ENCODE measurements around the gene FRMD3. TPM values are rescaled to one million over a fixed set of nuclear protein-coding genes. Genes with fewer than 3 reads are reported as not detected.

The FRMD3 gene
- total RNA-seq, 1 experiment from 2014 or later: 0.55 TPM

DNA sequence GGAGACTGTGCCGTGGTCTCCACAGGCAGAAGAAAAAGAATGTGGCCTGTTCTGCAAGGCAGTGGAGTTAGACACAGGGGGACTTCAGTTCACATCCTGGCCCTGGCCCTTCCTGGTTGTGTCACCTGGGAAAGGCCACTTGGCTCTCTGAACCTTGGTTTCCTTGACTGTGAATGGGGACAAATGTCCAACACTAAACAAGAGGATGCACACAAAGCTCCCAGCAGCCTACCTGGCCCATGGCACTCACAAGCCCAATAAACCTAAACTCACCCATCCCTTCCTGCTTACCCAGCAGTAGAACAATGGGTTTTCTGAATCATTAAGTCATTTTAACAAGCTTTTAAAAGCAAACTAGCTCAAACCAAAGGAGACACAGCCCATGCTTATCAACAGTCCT lies 103.9 kb downstream of the FRMD3 start:
- H2BK5ac ChIP-seq (ENCODE audit: insufficient read length, low read length): no peak overlapping the region
- Mint-ChIP-seq H3K4me3 (no peak overlapping the region), H3K36me3 (ENCODE audit: insufficient read depth in 1 of 3, low read depth in 3 of 3) (peaks cover 0 to 12% (median 5%) of the 10 kb centered on the region in 3 experiments; a peak in 4 of 7 replicates), H3K9me3 (peaks cover 9 to 10% of the 10 kb centered on the region in 2 experiments; a peak in 4 of 5 replicates), H3K4me1 (peaks cover 13% of the 10 kb centered on the region in 2 experiments), H3K27ac (peak overlapping the region in 1 of 3 experiments; percentile 72; a peak in 2 of 7 replicates), H3K27me3 (ENCODE audit: low read depth) (no peaks in the 10 kb centered on the region)
- H3K79me2 ChIP-seq (ENCODE audit: insufficient read depth, low read length): no peaks in the 10 kb centered on the region
- peaks cover 3% of the 10 kb centered on the region; the same call in 1 of the 2 replicates for H3K4me1 ChIP-seq (ENCODE audit: insufficient read depth, low read length)
- H3K79me1 ChIP-seq (ENCODE audit: insufficient read depth, low read depth, low read length, poor library complexity, severe bottlenecking): no peaks in the 10 kb centered on the region
- no peak overlapping the region for H2BK20ac ChIP-seq (ENCODE audit: low read depth, low read length, poor library complexity, severe bottlenecking)
- TF ChIP-seq, protein P1, sequence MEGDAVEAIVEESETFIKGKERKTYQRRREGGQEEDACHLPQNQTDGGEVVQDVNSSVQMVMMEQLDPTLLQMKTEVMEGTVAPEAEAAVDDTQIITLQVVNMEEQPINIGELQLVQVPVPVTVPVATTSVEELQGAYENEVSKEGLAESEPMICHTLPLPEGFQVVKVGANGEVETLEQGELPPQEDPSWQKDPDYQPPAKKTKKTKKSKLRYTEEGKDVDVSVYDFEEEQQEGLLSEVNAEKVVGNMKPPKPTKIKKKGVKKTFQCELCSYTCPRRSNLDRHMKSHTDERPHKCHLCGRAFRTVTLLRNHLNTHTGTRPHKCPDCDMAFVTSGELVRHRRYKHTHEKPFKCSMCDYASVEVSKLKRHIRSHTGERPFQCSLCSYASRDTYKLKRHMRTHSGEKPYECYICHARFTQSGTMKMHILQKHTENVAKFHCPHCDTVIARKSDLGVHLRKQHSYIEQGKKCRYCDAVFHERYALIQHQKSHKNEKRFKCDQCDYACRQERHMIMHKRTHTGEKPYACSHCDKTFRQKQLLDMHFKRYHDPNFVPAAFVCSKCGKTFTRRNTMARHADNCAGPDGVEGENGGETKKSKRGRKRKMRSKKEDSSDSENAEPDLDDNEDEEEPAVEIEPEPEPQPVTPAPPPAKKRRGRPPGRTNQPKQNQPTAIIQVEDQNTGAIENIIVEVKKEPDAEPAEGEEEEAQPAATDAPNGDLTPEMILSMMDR (conservative IDR thresholded peaks at IDR 0.05): no peak
- no peak overlapping the region for H2AK5ac ChIP-seq (ENCODE audit: insufficient read length, low read length)
- no peak overlapping the region for H3K23ac ChIP-seq (ENCODE audit: insufficient read length, low read depth, low read length)
- H3K4me2 ChIP-seq (ENCODE audit: insufficient read depth, insufficient read length, low read length): no peak overlapping the region
- H2AFZ ChIP-seq (ENCODE audit: low read length): no peak overlapping the region
- H3K9ac ChIP-seq (ENCODE audit: extremely low read depth, insufficient read length, low read length): no peak overlapping the region
- no peak overlapping the region for H3K18ac ChIP-seq (ENCODE audit: insufficient read length, low read depth, low read length)
- H3K27me3 ChIP-seq (ENCODE audit: insufficient read depth, low read length): no peaks in the 10 kb centered on the region
- no peaks in the 10 kb centered on the region for H3K9me3 ChIP-seq (ENCODE audit: control insufficient read depth, low read depth, low read length)
- H3K14ac ChIP-seq (ENCODE audit: insufficient read depth, low read length): no peak overlapping the region
- no peak overlapping the region for H4K8ac ChIP-seq (replicated peaks; ENCODE audit: insufficient read length, low read depth, low read length)
- H3K56ac ChIP-seq (ENCODE audit: insufficient read length, low read depth, low read length): no peak overlapping the region
- H3K27ac ChIP-seq (ENCODE audit: insufficient read length, low read depth, low read length): no peak overlapping the region
- no peak for DNase-seq
- H2BK120ac ChIP-seq (ENCODE audit: low read depth, low read length, poor library complexity, severe bottlenecking): no peak overlapping the region
- H4K5ac ChIP-seq (ENCODE audit: insufficient read length, low read depth, low read length): no peak overlapping the region
- no peak overlapping the region for H4K91ac ChIP-seq (ENCODE audit: insufficient read length, low read depth, low read length)
- no peak overlapping the region for H3T11ph ChIP-seq (ENCODE audit: low read length)
- H3K4ac ChIP-seq (ENCODE audit: low read depth, low read length): no peak overlapping the region
- no peak overlapping the region for H2BK15ac ChIP-seq (ENCODE audit: low read depth, low read length)
- no peaks in the 10 kb centered on the region for H4K20me1 ChIP-seq (ENCODE audit: control insufficient read depth, insufficient read depth, insufficient read length)
- no peak overlapping the region for H2BK12ac ChIP-seq (ENCODE audit: insufficient read length, low read depth, low read length)
- WGBS (ENCODE audit: extremely low coverage, insufficient read length, low lambda C conversion rate): no CpG with 5 or more reads among the region's 1 CpG
- H3K23me2 ChIP-seq (ENCODE audit: insufficient read length, low read depth, low read length, poor library complexity, severe bottlenecking): no peaks in the 10 kb centered on the region

All from H9 (cell line).